HG03175 (cell line): Measurements from ENCODE around the gene TMED4.
"Not testable (repeated sequence)": the region's sequence is repeated elsewhere in the genome, so short reads cannot be mapped to it uniquely, and the experiment has no call there.

Experiments
- ATAC-seq: cut with Tn5 transposase; IDR thresholded peaks from one replicate; pipeline ENCODE4 v1.9.1; 2021; ENCODE audit warnings: mild to moderate bottlenecking, moderate library complexity; ENCODE audit not compliant: unreplicated experiment

TMED4 gene

DNA sequence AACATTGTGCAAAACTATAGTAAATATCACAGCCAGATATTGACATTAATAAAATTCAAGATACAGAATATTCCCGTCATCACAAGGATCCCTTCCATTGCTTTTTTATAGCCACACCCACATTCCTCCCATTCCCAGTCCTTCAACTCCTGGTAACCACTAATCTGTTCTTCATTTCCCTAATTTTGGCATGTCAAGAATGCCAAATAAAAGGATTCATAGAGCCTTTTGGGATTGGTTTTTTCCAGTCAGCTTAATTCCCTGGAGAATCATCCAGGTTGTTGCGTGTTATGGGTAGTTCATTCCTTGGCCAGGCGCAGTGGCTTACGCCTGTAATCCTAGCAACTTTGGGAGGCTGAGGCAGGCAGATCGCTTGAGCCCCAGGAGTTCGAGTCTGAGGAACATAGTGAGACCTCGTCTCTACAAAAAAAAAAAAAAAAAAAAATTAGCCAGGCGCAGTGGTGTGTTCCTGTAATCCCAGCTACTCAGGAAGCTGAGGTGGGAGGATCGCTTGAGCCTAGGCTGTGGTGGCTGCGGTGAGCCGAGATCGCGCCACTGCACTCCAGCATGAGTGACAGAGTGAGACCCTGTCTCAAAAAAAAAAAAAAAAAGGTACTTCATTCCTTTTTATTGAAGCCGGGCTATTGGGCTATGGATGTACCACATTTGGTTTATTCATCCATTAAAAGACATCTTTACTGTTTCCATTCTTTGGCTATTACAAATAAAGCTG lies 27.1 kb upstream of the TMED4 start:
- ATAC-seq: no peak

GRCh38 chr7:44607141-44608068 lies 25.4 kb upstream of the TMED4 start:
- no peak for ATAC-seq

DNA sequence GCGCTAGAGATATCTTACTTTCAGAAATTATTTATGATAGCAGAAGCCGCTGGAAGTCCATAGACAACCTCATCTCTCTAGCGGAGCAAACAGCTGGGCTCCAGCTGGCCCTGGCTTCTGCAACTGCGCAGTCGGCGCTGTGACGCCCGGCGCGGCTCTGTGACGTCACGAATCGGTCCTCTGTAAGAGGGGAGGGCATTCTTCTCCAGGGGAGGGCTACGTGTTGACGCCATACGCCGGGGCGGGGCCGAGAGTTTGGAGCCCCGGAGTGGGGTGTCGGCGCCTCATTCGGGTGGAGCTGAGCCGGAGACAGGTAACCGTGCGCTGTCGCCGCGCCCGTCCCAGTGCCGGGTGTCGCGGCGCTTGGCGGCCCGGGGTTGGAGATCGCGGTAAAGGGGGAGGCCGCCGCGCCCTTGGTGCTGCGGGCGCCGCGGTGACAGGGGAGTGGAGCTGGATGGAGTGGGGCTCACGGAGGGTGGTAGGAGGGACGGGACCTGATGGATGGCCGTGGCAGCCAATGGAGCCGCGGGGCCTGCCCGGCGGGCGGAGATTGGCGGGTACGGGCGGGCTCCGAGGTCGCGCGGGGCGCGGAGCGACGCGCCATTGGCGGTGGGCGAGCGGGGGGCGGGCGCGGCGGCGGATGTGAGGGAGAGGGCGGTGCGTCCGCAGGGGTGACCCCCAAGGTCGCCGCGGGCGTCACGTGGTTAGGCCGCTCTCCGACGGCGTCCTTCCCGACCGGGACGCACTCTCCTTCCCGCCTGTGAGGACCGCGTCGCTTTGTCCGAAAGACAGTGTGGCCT lies 24.5 kb upstream of the TMED4 start, which contains the start of gene OGDH:
OGDH (plus strand) TSS at position 287 of the 800 bp plus-strand sequence. CDS start 17,717 bp downstream, outside the sequence.
- ATAC-seq: peak; percentile 94

DNA sequence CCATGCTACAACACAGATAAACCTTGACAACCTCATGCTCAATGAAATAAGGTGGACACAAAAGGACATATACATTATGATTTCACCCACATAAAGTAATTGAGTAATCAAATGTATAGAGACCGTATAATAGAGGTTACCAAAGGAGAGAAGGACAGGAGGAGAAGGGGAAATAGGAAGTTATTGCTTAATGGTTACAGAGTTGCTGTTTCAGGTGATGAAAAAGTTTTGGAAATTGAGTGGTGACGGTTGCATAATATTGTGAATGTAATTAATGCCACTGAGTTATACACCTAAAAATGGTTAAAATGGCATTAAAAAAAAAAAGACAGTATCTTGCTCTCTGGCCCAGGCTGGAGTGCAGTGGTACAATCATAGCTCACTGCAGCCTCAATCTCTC lies 22.9 kb upstream of the TMED4 start:
- no peak for ATAC-seq

DNA sequence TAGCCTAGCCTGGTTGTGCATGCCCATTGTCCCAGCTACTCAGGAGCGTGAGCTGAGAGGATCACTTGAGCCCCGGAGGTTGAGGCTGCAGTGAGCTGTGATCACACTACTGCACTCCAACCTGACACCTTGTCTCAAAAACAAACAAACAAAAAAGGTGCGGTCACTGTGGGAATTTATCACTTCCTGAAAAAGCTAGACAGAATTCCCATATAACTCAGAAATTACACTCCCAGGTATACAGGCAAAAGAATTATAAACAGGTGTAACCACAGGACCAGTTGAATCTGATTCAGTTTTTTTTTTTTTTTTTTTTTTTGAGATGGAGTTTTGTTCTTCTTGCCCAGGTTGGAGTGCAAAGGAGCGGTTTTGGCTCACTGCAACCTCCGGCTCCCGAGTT lies 21.2 kb upstream of the TMED4 start:
- no peak for ATAC-seq

GRCh38 chr7:44602576-44602910 lies 20.5 kb upstream of the TMED4 start:
- ATAC-seq: no peak

- no peak for ATAC-seq
These were observed 17.2 kb upstream of the TMED4 start for GRCh38 chr7:44599222-44599621.

- not testable (repeated sequence) for ATAC-seq
These were observed 15.2 kb upstream of the TMED4 start for GRCh38 chr7:44597181-44597580.

DNA sequence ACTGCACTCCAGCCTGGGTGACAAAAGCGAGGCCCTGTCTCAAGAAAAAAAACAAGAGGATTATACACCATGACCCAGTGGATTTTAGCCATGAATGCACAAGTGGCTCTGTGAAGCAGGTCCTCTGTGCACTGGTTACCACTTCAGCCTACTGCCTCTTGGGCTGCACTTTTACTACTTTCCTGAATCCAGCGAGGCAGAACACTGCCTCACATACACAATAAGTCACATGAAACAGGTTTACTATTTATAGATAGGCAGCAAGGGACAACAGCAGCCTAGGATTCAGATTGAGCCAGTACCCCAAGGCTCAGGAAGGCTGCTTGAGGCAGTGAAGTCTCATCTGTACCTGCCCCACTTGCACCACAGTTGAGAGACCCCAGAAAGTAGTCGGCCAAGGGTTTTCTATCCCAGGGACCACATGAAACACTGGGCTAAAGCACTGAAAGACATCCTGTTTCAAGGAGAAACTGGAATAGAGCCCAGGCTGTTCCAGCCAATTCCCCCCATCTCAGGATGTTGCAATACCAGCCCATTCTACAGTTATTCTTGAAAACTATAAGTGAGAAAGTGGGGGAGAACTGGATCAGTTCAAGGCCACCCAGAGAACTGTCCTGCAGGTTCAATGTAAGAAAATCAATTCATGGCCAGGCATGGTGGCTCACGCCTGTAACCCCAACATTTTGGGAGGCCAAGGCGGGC lies 14.1 kb upstream of the TMED4 start:
- no peak for ATAC-seq

GRCh38 chr7:44590910-44591309 lies 8.9 kb upstream of the TMED4 start:
- ATAC-seq: no peak

DNA sequence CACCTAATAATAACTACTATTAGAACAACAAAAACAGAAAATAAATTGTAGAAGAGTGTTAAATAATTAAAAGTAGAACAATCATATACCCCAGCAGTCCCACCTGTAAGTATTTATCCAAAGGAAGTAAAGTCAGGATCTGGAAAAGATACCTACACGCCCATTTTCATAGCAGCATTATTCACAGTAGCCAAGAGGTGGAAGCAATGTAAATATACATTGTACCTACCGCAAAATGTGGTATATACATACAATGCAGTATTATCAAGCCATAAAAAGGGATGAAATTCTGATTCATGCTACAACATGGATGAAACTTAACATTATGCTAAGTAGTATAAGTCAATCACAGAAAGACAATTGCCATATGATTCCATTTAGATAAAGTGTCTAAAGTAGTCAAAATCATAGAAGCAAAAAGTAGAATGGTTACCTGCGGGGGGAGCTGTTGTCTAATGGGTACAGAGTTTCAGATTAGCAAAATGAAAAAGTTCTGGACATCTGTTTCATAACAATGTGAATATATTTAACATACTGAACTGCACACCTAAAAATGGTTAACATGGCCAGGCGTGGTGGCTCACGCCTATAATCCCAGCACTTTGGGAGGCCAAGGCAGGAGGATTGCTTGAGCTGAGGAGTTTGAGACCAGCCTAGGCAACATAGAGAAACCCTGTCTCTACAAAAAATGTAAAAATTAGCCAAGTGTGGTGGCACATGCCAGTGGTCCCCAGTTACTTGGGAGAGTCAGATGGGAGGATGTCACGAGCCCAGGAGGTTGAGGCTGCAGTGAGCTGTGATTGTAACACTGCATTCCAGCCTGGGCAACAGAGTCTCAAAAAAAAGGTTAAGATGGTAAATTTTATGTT lies 6.0 kb upstream of the TMED4 start:
- no peak for ATAC-seq

DNA sequence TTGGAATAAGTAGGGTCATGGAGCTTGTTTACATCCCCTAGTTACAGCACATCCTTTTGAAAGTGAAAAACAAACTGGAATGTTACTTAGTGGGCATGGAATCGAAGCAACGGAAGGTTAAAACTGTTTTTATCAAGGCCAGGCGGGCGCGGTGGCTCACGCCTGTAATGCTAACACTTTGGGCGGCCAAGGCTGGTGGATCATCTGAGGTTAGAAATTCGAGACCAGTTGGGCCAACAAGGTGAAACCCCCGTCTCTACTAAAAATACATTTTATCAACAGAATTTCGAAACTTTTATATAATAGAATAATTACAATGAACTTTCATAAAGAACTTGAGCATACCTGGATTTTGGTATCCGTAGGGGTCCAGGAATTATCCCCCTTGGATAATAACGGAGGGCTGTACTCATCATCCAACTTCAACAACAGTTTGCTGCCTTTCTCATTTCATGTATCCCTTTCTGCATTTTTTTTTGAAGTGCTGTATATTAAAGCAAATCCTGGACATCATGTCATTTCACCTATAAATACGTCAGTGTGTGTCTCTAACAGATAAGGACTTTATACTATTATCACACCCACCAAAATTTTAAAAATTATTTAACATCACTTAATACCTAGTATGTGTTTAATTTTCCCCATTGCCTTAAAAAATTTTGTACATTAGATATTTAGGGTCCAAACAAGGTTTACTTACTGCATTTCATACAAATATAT lies 1.3 kb upstream of the TMED4 start:
- no peak for ATAC-seq

DNA sequence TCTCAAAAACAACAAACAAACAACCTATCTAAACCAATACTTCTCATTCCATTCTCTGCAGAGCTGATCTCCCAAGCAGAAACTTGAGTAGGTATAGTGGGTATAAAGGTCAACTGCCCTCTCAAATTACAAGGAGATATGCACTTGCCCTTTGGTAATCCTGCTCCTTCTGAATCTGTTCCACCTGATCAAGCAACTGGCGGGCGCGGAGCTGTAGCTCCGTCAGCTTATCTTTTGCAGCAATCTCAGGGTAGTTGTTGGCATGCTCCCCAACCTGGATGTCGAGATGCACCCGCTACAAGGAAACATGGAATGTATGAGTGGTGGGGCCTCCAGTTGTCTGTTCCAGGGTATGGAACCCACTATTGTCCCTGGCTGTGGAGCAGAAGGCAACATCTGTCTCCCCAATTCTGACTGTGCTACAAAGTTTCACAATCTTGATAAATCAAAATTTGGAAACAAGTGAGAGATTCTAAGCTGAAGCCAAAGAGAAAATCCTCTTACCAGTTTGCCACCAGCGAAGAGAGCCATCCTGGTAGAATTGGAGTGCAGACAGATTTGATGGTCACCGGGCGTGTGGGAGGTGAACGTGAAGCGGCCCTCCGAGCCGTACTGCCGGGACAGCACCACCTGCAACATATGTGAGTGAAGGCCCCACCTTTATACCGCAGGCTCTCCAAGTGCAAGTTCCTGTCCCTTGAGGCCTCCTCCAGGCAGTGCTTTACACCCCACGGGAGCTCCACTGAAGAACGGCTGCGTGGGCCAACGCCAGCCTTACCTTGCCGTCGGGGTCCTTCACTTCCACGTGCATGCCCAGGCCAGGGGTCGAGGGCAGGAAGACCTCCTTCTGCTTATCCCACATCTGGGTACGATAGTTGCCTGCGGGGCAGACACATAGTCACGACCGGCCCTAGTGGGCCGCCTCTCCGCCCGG lies 819 bp downstream of the TMED4 start:
- peak; percentile 30 for ATAC-seq

- no peak for ATAC-seq
These were observed 5.8 kb downstream of the TMED4 start for GRCh38 chr7:44576228-44576627.

GRCh38 chr7:44575054-44575453 lies 7.0 kb downstream of the TMED4 start:
- ATAC-seq: no peak

DNA sequence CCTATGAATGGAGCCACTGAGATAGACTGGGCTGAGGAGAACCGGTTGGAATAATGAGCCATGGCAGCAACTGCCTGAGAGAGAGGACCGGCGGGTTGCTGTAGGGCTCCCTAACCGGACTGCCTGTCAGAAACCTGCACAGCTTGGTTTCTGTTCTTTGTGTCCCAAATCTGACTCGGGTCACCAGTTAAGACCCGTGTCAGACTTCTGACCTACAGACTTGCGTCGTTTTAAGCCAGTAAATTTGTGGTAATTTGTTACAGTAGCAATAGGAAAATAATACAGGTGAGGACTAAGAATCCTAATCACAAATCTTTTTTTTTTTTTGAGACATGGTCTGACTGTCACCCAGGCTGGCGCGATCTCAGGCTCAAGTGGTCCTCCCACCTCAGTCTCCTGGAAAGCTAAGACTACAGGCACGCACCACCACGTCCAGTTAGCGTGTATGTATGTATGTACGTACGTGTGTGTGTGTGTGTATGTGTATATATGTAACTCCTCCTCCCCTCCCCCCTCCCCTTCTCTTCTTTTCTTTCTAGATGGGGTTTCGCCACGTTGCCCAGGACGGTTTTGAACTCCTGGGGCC lies 7.7 kb downstream of the TMED4 start:
- no peak for ATAC-seq

DNA sequence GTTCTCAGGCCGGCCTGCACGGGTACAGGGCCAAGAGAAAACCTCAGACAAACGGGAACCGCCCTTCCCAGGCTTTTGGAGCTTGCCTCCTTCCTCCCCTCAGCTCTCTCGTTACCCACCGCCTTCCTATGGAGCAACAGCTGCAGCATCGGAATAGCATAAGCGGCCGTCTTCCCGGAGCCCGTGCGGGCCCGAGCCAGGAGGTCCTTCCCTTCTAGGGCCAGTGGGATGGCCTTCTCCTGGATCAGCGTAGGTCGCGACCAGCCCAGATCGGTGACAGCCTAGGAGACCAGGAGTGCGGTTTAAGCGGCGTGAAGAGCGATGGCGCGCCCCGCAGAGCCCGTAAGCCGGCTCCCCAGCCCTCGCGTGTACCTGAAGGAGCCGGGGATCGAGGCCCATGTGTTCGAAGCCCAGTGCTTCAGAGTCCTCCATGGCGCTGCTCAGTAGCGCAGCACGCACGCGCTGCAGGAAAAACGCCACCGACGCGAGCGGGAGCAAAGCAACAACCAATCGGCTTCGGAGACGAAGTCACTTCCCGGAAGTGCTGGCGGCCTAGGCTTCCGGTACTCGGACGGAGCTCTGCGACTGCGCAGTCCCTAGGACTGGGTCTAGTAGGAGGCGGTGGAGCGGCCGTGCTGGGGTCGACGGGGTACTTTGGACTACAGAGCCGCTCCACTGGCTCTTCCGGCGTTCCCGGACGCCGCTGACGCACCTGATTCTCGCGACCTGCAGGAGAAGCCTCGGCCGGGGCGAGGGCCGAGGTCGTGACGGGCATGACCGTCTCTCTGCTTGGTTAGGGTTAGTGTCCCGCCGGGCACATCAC lies 8.4 kb downstream of the TMED4 start, which contains the start of gene DDX56:
DDX56 (minus strand) TSS at position 445 of the 823 bp plus-strand sequence; CDS start at position 432, 13 bp downstream.
- peak; percentile 97 for ATAC-seq
